ENCODE results near the gene MAPK14.

The MAPK14 gene

GRCh38 chr6:36131511-36132245 lies 104.1 kb downstream of the MAPK14 start:
- H3K27me3 ChIP-seq (ENCODE audit: insufficient read depth, poor library complexity, severe bottlenecking) = peaks cover 10% of the 10 kb centered on the region
- no peak for TF ChIP-seq POLR2AphosphoS5 (IDR thresholded peaks at IDR 0.05; ENCODE audit: low read depth)
- no peak overlapping the region for H3K4me3 ChIP-seq (replicated peaks; ENCODE audit: insufficient read depth, low read length)
- no peak for DNase-seq (ENCODE audit: low read depth in 1 of 2, low spot score in 1 of 2)
- H3K27ac ChIP-seq (replicated peaks) = no peak overlapping the region

GRCh38 chr6:36132246-36132895 lies 104.8 kb downstream of the MAPK14 start:
- Histone ChIP-seq H3K27me3 (ENCODE audit: insufficient read depth, poor library complexity, severe bottlenecking) (peaks cover 10% of the 10 kb centered on the region), H3K27ac (replicated peaks) (no peak overlapping the region), H3K4me3 (replicated peaks; ENCODE audit: insufficient read depth, low read length) (no peak overlapping the region)
- TF ChIP-seq CTCF (IDR thresholded peaks at IDR 0.05; ENCODE audit: insufficient read depth, low read length) (no peak), REST (IDR thresholded peaks at IDR 0.05; ENCODE audit: insufficient replicate concordance, low read depth) (no peak), GABPA (IDR thresholded peaks at IDR 0.05; ENCODE audit: low read depth) (no peak), SPI1 (IDR thresholded peaks at IDR 0.05; ENCODE audit: borderline replicate concordance, low read depth) (no peak), POLR2AphosphoS5 (IDR thresholded peaks at IDR 0.05; ENCODE audit: low read depth) (no peak)
- DNase-seq (ENCODE audit: low read depth in 1 of 2, low spot score in 1 of 2) = no peak

- TF ChIP-seq CTCF (IDR thresholded peaks at IDR 0.05; ENCODE audit: insufficient read depth, low read length) (no peak), POLR2AphosphoS5 (IDR thresholded peaks at IDR 0.05; ENCODE audit: low read depth) (no peak), GABPA (IDR thresholded peaks at IDR 0.05; ENCODE audit: low read depth) (no peak), SPI1 (IDR thresholded peaks at IDR 0.05; ENCODE audit: borderline replicate concordance, low read depth) (no peak), REST (IDR thresholded peaks at IDR 0.05; ENCODE audit: insufficient replicate concordance, low read depth) (no peak)
- H3K27ac ChIP-seq (replicated peaks) = no peak overlapping the region
- peaks cover 10% of the 10 kb centered on the region for H3K27me3 ChIP-seq (ENCODE audit: insufficient read depth, poor library complexity, severe bottlenecking)
- no peak overlapping the region for H3K4me3 ChIP-seq (replicated peaks; ENCODE audit: insufficient read depth, low read length)
- DNase-seq (ENCODE audit: low read depth in 1 of 2, low spot score in 1 of 2) = no peak
These were observed 105.5 kb downstream of the MAPK14 start for GRCh38 chr6:36133148-36133547.

GRCh38 chr6:36133912-36134311 lies 106.3 kb downstream of the MAPK14 start:
- Histone ChIP-seq H3K4me3 (replicated peaks; ENCODE audit: insufficient read depth, low read length) (no peak overlapping the region), H3K27ac (replicated peaks) (no peak overlapping the region), H3K27me3 (ENCODE audit: insufficient read depth, poor library complexity, severe bottlenecking) (peaks cover 10% of the 10 kb centered on the region)
- no peak for DNase-seq (ENCODE audit: low read depth in 1 of 2, low spot score in 1 of 2)
- TF ChIP-seq SPI1 (IDR thresholded peaks at IDR 0.05; ENCODE audit: borderline replicate concordance, low read depth) (no peak), CTCF (IDR thresholded peaks at IDR 0.05; ENCODE audit: insufficient read depth, low read length) (no peak)
